ENCODE results near the gene ARL15. TPM values are rescaled to one million over a fixed set of nuclear protein-coding genes. Genes with fewer than 3 reads are reported as not detected.

Gene ARL15
- total RNA-seq, 1 donor from 2014 or later: 14.0 TPM

GRCh38 chr5:54159893-54160195, 150.5 kb downstream of the ARL15 start:
- Mint-ChIP-seq H3K27me3 (ENCODE audit: low read depth) (no peaks in the 10 kb centered on the region), H3K4me1 (ENCODE audit: low read depth) (peaks cover 18% of the 10 kb centered on the region), H3K9me3 (ENCODE audit: low read depth) (peaks cover 12% of the 10 kb centered on the region), H3K4me3 (ENCODE audit: unreplicated experiment) (no peak overlapping the region), H3K27ac (ENCODE audit: unreplicated experiment) (peak overlapping the region; percentile 77), H3K36me3 (ENCODE audit: low read depth) (peaks cover 1% of the 10 kb centered on the region)
- TF ChIP-seq CTCF (IDR thresholded peaks at IDR 0.05): no peak
- DNase-seq (ENCODE audit: low spot score): no peak

GRCh38 chr5:54159153-54159892, 151.1 kb downstream of the ARL15 start:
- DNase-seq (ENCODE audit: low spot score): no peak
- peak; percentile 51 for TF ChIP-seq CTCF (IDR thresholded peaks at IDR 0.05)
- H3K27me3 Mint-ChIP-seq (ENCODE audit: low read depth): no peaks in the 10 kb centered on the region
- H3K4me1 Mint-ChIP-seq (ENCODE audit: low read depth): peaks cover 18% of the 10 kb centered on the region
- no peaks in the 10 kb centered on the region for H3K36me3 Mint-ChIP-seq (ENCODE audit: low read depth)
- H3K27ac Mint-ChIP-seq (ENCODE audit: unreplicated experiment): peak overlapping the region; percentile 77
- H3K4me3 Mint-ChIP-seq (ENCODE audit: unreplicated experiment): no peak overlapping the region
- peaks cover 7% of the 10 kb centered on the region for H3K9me3 Mint-ChIP-seq (ENCODE audit: low read depth)

GRCh38 chr5:54156577-54156976, 153.8 kb downstream of the ARL15 start:
- Mint-ChIP-seq H3K4me3 (ENCODE audit: unreplicated experiment) (no peak overlapping the region), H3K27ac (ENCODE audit: unreplicated experiment) (no peak overlapping the region), H3K9me3 (ENCODE audit: low read depth) (no peaks in the 10 kb centered on the region), H3K27me3 (ENCODE audit: low read depth) (no peaks in the 10 kb centered on the region), H3K36me3 (ENCODE audit: low read depth) (no peaks in the 10 kb centered on the region), H3K4me1 (ENCODE audit: low read depth) (peaks cover 18% of the 10 kb centered on the region)
- DNase-seq (ENCODE audit: low spot score): no peak
- no peak for TF ChIP-seq CTCF (IDR thresholded peaks at IDR 0.05)

- no peak for DNase-seq (ENCODE audit: low spot score)
- no peaks in the 10 kb centered on the region for H3K4me1 Mint-ChIP-seq (ENCODE audit: low read depth)
- H3K36me3 Mint-ChIP-seq (ENCODE audit: low read depth): peaks cover 2% of the 10 kb centered on the region
Observed at GRCh38 chr5:54150841-54151240, 159.5 kb downstream of the ARL15 start.

GRCh38 chr5:54148858-54149257, 161.5 kb downstream of the ARL15 start:
- no peak for TF ChIP-seq CTCF (IDR thresholded peaks at IDR 0.05)
- Mint-ChIP-seq H3K4me1 (ENCODE audit: low read depth) (no peaks in the 10 kb centered on the region), H3K27me3 (ENCODE audit: low read depth) (no peaks in the 10 kb centered on the region), H3K27ac (ENCODE audit: unreplicated experiment) (no peak overlapping the region), H3K9me3 (ENCODE audit: low read depth) (no peaks in the 10 kb centered on the region), H3K4me3 (ENCODE audit: unreplicated experiment) (no peak overlapping the region), H3K36me3 (ENCODE audit: low read depth) (peaks cover 2% of the 10 kb centered on the region)
- DNase-seq (ENCODE audit: low spot score): no peak

More at GRCh38 chr5:54150841-54151240, 159.5 kb downstream of the ARL15 start:
- H3K27me3 Mint-ChIP-seq (ENCODE audit: low read depth): no peaks in the 10 kb centered on the region
- no peak for TF ChIP-seq CTCF (IDR thresholded peaks at IDR 0.05)
- no peak overlapping the region for H3K27ac Mint-ChIP-seq (ENCODE audit: unreplicated experiment)
- no peaks in the 10 kb centered on the region for H3K9me3 Mint-ChIP-seq (ENCODE audit: low read depth)
- no peak overlapping the region for H3K4me3 Mint-ChIP-seq (ENCODE audit: unreplicated experiment)

Measured in chondrocyte (in vitro differentiated cells).